Suppressor macrophage treated with lipopolysaccharide for 4 hours (primary cell): Measurements from ENCODE around the gene DENND2C.
"Not testable (repeated sequence)": the region's sequence is repeated elsewhere in the genome, so short reads cannot be mapped to it uniquely, and the experiment has no call there.

Experiments
- DNase-seq: peaks from one replicate; pipeline ENCODE4 v3.0.0-alpha.2; 2020

The DENND2C gene

GRCh38 chr1:114594046-114594445, 75.8 kb downstream of the DENND2C start:
- no peak for DNase-seq

GRCh38 chr1:114589122-114589521, 80.7 kb downstream of the DENND2C start:
- DNase-seq, result no peak

GRCh38 chr1:114588196-114588689, 81.6 kb downstream of the DENND2C start:
- DNase-seq, result no peak

GRCh38 chr1:114587203-114587991, 82.5 kb downstream of the DENND2C start:
- no peak for DNase-seq

- no peak for DNase-seq
Observed at GRCh38 chr1:114586513-114587047, 83.3 kb downstream of the DENND2C start.

- no peak for DNase-seq
Observed at GRCh38 chr1:114585231-114585630, 84.6 kb downstream of the DENND2C start.

- DNase-seq, result peak; percentile 98
Observed at GRCh38 chr1:114581335-114582287, 88.2 kb downstream of the DENND2C start, which contains the start of gene BCAS2. Gene BCAS2, minus strand, starts transcription at chr1:114581615. Its CDS starts 24 bp downstream, at chr1:114581591.

- no peak for DNase-seq
Observed at GRCh38 chr1:114574365-114574764, 95.5 kb downstream of the DENND2C start.

- no peak for DNase-seq
Observed at GRCh38 chr1:114564141-114564540, 105.7 kb downstream of the DENND2C start.

GRCh38 chr1:114562978-114563510, 106.8 kb downstream of the DENND2C start:
- not testable (repeated sequence) for DNase-seq

GRCh38 chr1:114561333-114561732, 108.5 kb downstream of the DENND2C start:
- no peak for DNase-seq

- DNase-seq, result no peak
Observed at GRCh38 chr1:114559356-114559755, 110.5 kb downstream of the DENND2C start.

GRCh38 chr1:114558544-114558943, 111.3 kb downstream of the DENND2C start:
- DNase-seq, result peak; percentile 32

GRCh38 chr1:114554577-114554976, 115.3 kb downstream of the DENND2C start:
- no peak for DNase-seq

GRCh38 chr1:114552106-114552639, 117.7 kb downstream of the DENND2C start:
- no peak for DNase-seq

- DNase-seq, result no peak
Observed at GRCh38 chr1:114551400-114551799, 118.4 kb downstream of the DENND2C start.

GRCh38 chr1:114550336-114550735, 119.5 kb downstream of the DENND2C start:
- DNase-seq, result no peak

GRCh38 chr1:114549137-114549536, 120.7 kb downstream of the DENND2C start:
- no peak for DNase-seq

GRCh38 chr1:114547076-114547475, 122.8 kb downstream of the DENND2C start:
- DNase-seq, result no peak

GRCh38 chr1:114545796-114546195, 124.1 kb downstream of the DENND2C start:
- DNase-seq, result no peak

- no peak for DNase-seq
Observed at GRCh38 chr1:114545315-114545714, 124.5 kb downstream of the DENND2C start.

GRCh38 chr1:114540821-114541220, 129.0 kb downstream of the DENND2C start:
- no peak for DNase-seq

- no peak for DNase-seq
Observed at GRCh38 chr1:114540272-114540671, 129.6 kb downstream of the DENND2C start.
